GM12878 (cell line): Measurements from ENCODE around the gene TOP1. TPM values are rescaled to one million over a fixed set of nuclear protein-coding genes. Genes with fewer than 3 reads are reported as not detected.
A peak's percentile ranks its signal among the peaks of the same experiment; 100 is the strongest.

Experiments
- BCLAF1 ChIP-seq: fragments of 450-650 bp; IDR thresholded peaks from 2 replicates; pipeline ENCODE4 v1.6.1; 2017; ENCODE audit warnings: antibody characterized with exemption, mild to moderate bottlenecking, moderate library complexity
- CEBPB ChIP-seq, 2 experiments: fragments of 150-350 bp in 1 of 2; IDR thresholded peaks; 2 replicates each; pipeline ENCODE4 v1.6.1; 2012 to 2014; ENCODE audit warnings: low read depth in 2 of 2, low read length in 2 of 2, borderline replicate concordance in 1 of 2, inconsistent platforms in 1 of 2
- CUX1 ChIP-seq: IDR thresholded peaks from 2 replicates; pipeline ENCODE4 v1.6.1; 2012; ENCODE audit warnings: improper control_type of control experiment, low read depth, low read length; ENCODE audit not compliant: insufficient replicate concordance
- GATAD2B ChIP-seq: fragments of 450-650 bp; conservative IDR thresholded peaks from 2 replicates; pipeline ENCODE4 v1.6.1; 2017; ENCODE audit warnings: low read depth, mild to moderate bottlenecking, moderate library complexity
- IRF5 ChIP-seq: fragments of 450-650 bp; IDR thresholded peaks from 2 replicates; pipeline ENCODE4 v1.6.1; 2017; ENCODE audit warnings: borderline replicate concordance
- KDM1A ChIP-seq: fragments of 200-600 bp; sonication (generic); IDR thresholded peaks from 2 replicates; pipeline ENCODE4 v1.6.1; 2016; ENCODE audit warnings: borderline replicate concordance
- MTA3 ChIP-seq: IDR thresholded peaks from 2 replicates; pipeline ENCODE4 v1.6.1; 2012; ENCODE audit warnings: low read length, inconsistent platforms, borderline replicate concordance
- NKRF ChIP-seq: fragments of 450-650 bp; conservative IDR thresholded peaks from 2 replicates; pipeline ENCODE4 v1.6.1; 2017; ENCODE audit warnings: mild to moderate bottlenecking, moderate library complexity
- SREBF1 ChIP-seq: IDR thresholded peaks from 2 replicates; pipeline ENCODE4 v1.6.1; 2012; ENCODE audit warnings: mild to moderate bottlenecking, low read length
- TCF7 ChIP-seq: IDR thresholded peaks from 2 replicates; pipeline ENCODE4 v1.6.1; 2014; ENCODE audit warnings: antibody characterized with exemption, borderline replicate concordance
- WRNIP1 ChIP-seq: IDR thresholded peaks from 2 replicates; pipeline ENCODE4 v1.6.1; 2011; ENCODE audit warnings: low read depth, low read length, improper control_type of control experiment, borderline replicate concordance
- polyA plus RNA-seq, 11 experiments: library from polyadenylated mRNA; depleted of rRNA in 4 of 11; unstranded in 6 of 11; stranded (reverse) in 5 of 11; fragments of >200 nt; fragmentation: Nextera tagmentation in 4 of 11; fragmentation: Illumina TruSeq in 1 of 11; extraction: Ambion mirVana in 4 of 11; extraction: Trizol in 1 of 11; gene quantifications; 1 replicate in 1 of 11; 2 replicates in 10 of 11; pipeline versions ENCODE4 v1.2.1 to v1.2.3, GENCODE V29; 2011 to 2016; ENCODE audit warnings: inconsistent platforms in 2 of 11, missing spikeins in 2 of 11, low read depth in 1 of 11
- total RNA-seq, 4 experiments: library from RNA; depleted of rRNA in 3 of 4; stranded (reverse); fragments of >200 nt in 3 of 4; fragmentation: Illumina TruSeq in 1 of 4; extraction: Trizol in 1 of 4; gene quantifications; 2 replicates each; pipeline versions ENCODE4 v1.2.1 to v1.2.3, GENCODE V29; 2013 to 2021
- TF ChIP-seq, protein P1 (sequence below): IDR thresholded peaks from 2 replicates; pipeline ENCODE4 v1.6.1; 2011; ENCODE audit warnings: borderline replicate concordance, low read depth, mild to moderate bottlenecking, moderate library complexity, mixed read lengths, low read length; ENCODE audit not compliant: insufficient read depth; ENCODE audit errors: extremely low read length
- TF ChIP-seq, protein P2 (sequence below), 3 experiments: IDR thresholded peaks in 2 of 3; conservative IDR thresholded peaks in 1 of 3; 2 replicates each; pipeline ENCODE4 v1.5.1; 2011; ENCODE audit warnings: low read depth in 3 of 3, low read length in 3 of 3, mild to moderate bottlenecking in 3 of 3, control low read depth in 2 of 3, moderate library complexity in 2 of 3, inconsistent platforms in 1 of 3, mixed read lengths in 1 of 3; ENCODE audit not compliant: control insufficient read depth in 2 of 3, insufficient read depth in 1 of 3; ENCODE audit errors: extremely low read depth in 1 of 3

TOP1 gene
- total and polyA plus RNA-seq, 10 of the 15 experiments (the other 5 are each of a cell fraction or from before 2014, with no cell fraction given), result 21.5 to 128 (median 47.3) TPM

DNA sequence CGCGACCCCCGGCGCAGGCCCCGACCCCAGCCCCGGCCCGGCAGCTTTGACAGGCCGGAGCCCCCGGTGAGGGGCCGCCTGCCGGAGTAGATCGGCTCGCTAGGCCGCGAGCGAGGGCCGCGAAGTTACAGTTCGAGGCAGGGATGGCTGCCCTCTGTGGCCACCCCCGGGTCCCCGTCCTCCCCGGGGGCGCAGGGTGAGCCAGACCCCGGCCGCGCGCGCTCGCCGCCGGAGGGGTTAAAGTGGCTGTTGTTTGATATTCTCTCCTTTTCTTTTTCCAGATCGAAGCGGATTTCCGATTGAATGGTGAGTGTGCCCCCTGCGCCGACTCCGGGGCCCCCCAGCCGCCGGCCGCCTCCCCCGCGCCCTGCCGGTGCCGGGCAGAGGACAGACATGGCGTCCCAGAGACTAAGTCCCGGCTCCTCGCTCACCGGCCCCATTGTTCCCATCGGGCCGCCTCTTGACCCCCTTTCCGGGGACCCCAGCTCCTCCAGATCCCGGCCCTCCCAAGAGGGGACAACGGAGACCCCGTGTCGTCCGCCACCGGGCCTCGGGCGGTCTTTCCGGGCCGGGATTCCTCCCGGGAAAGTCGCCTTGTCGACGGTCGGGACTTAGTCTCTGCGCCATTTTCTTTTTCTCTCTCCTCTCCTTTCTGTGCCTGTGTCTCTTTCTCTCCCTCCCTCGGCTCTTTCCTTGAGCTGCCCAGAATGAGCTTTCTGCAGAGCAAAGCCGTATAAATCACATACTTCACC lies 704 bp downstream of the TOP1 start (continued):
- no peak for TF ChIP-seq CUX1
- TF ChIP-seq, protein P1, sequence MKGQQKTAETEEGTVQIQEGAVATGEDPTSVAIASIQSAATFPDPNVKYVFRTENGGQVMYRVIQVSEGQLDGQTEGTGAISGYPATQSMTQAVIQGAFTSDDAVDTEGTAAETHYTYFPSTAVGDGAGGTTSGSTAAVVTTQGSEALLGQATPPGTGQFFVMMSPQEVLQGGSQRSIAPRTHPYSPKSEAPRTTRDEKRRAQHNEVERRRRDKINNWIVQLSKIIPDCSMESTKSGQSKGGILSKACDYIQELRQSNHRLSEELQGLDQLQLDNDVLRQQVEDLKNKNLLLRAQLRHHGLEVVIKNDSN, result no peak
- TF ChIP-seq IRF5, result no peak
- TF ChIP-seq NKRF, result no peak
- TF ChIP-seq WRNIP1, result no peak
- TF ChIP-seq TCF7, result no peak
- no peak for TF ChIP-seq BCLAF1
- TF ChIP-seq SREBF1, result no peak
- no peak for TF ChIP-seq CEBPB (IDR thresholded peaks at IDR 0.05; ENCODE audit: borderline replicate concordance in 1 of 2, low read depth in 2 of 2, low read length in 2 of 2)
- no peak for TF ChIP-seq MTA3
- peak; percentile 51 for TF ChIP-seq GATAD2B
- TF ChIP-seq, protein P2, sequence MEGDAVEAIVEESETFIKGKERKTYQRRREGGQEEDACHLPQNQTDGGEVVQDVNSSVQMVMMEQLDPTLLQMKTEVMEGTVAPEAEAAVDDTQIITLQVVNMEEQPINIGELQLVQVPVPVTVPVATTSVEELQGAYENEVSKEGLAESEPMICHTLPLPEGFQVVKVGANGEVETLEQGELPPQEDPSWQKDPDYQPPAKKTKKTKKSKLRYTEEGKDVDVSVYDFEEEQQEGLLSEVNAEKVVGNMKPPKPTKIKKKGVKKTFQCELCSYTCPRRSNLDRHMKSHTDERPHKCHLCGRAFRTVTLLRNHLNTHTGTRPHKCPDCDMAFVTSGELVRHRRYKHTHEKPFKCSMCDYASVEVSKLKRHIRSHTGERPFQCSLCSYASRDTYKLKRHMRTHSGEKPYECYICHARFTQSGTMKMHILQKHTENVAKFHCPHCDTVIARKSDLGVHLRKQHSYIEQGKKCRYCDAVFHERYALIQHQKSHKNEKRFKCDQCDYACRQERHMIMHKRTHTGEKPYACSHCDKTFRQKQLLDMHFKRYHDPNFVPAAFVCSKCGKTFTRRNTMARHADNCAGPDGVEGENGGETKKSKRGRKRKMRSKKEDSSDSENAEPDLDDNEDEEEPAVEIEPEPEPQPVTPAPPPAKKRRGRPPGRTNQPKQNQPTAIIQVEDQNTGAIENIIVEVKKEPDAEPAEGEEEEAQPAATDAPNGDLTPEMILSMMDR (IDR thresholded peaks at IDR 0.05 in 2 of 3, conservative IDR thresholded peaks at IDR 0.05 in 1 of 3; ENCODE audit: control insufficient read depth in 2 of 3, extremely low read depth in 1 of 3, insufficient read depth in 1 of 3, low read depth in 3 of 3, low read length in 3 of 3), result no peak
- TF ChIP-seq KDM1A, result no peak
